H9 (cell line): ENCODE data around the gene RGS14. TPM values are rescaled to one million over a fixed set of nuclear protein-coding genes. Genes with fewer than 3 reads are reported as not detected.

Experiments used
- DNase-seq: peaks from one replicate; pipeline ENCODE4 v3.0.0-alpha.2; 2017
- H2AFZ ChIP-seq: one replicate; pipeline ENCODE4 v1.6.1; 2013; ENCODE audit warnings: mild to moderate bottlenecking, low read length, control low read depth, moderate library complexity
- H2AK5ac ChIP-seq: 2 replicates; pipeline ENCODE4 v1.6.1; 2013; ENCODE audit warnings: low read length, control low read depth, mixed read lengths; ENCODE audit not compliant: insufficient read length
- H2BK120ac ChIP-seq: one replicate; pipeline ENCODE4 v1.6.1; 2013; ENCODE audit warnings: low read depth, mild to moderate bottlenecking, low read length, control low read depth, inconsistent platforms; ENCODE audit not compliant: poor library complexity, severe bottlenecking
- H2BK12ac ChIP-seq: 2 replicates; pipeline ENCODE4 v1.6.1; 2013; ENCODE audit warnings: low read length, control low read depth, mixed read lengths, low read depth; ENCODE audit not compliant: insufficient read length
- H2BK15ac ChIP-seq: 2 replicates; pipeline ENCODE4 v1.6.1; 2013; ENCODE audit warnings: low read depth, low read length, control low read depth
- H2BK20ac ChIP-seq: one replicate; pipeline ENCODE4 v1.6.1; 2013; ENCODE audit warnings: low read depth, mild to moderate bottlenecking, low read length, control low read depth, inconsistent platforms; ENCODE audit not compliant: poor library complexity, severe bottlenecking
- H2BK5ac ChIP-seq: 2 replicates; pipeline ENCODE4 v1.6.1; 2013; ENCODE audit warnings: low read length, control low read depth, mixed read lengths; ENCODE audit not compliant: insufficient read length
- H3K14ac ChIP-seq: 2 replicates; pipeline ENCODE4 v1.6.1; 2013; ENCODE audit warnings: low read length, control low read depth; ENCODE audit not compliant: insufficient read depth
- H3K18ac ChIP-seq: 2 replicates; pipeline ENCODE4 v1.6.1; 2013; ENCODE audit warnings: low read depth, mild to moderate bottlenecking, mixed read lengths, low read length, control low read depth; ENCODE audit not compliant: insufficient read length
- H3K23ac ChIP-seq: 2 replicates; pipeline ENCODE4 v1.6.1; 2013; ENCODE audit warnings: low read length, control low read depth, mixed read lengths, low read depth; ENCODE audit not compliant: insufficient read length
- H3K23me2 ChIP-seq: 2 replicates; pipeline ENCODE4 v1.6.1; 2013; ENCODE audit warnings: low read depth, mild to moderate bottlenecking, mixed read lengths, low read length, control low read depth; ENCODE audit not compliant: insufficient read length, poor library complexity, severe bottlenecking
- H3K27ac ChIP-seq: 2 replicates; pipeline ENCODE4 v1.5.1; 2013; ENCODE audit warnings: low read length, control low read depth, mixed read lengths, low read depth; ENCODE audit not compliant: insufficient read length
- H3K27me3 ChIP-seq: 2 replicates; pipeline ENCODE4 v1.6.1; 2013; ENCODE audit warnings: low read length, control low read depth, inconsistent platforms; ENCODE audit not compliant: insufficient read depth
- H3K4ac ChIP-seq: 2 replicates; pipeline ENCODE4 v1.6.1; 2013; ENCODE audit warnings: low read depth, mild to moderate bottlenecking, control low read depth, inconsistent platforms, low read length, moderate library complexity
- H3K4me1 ChIP-seq: 2 replicates; pipeline ENCODE4 v1.6.1; 2013; ENCODE audit warnings: low read length, control low read depth, inconsistent platforms; ENCODE audit not compliant: insufficient read depth
- H3K4me2 ChIP-seq: 2 replicates; pipeline ENCODE4 v1.6.1; 2013; ENCODE audit warnings: low read length, control low read depth, mixed read lengths; ENCODE audit not compliant: insufficient read length, insufficient read depth
- H3K56ac ChIP-seq: 2 replicates; pipeline ENCODE4 v1.6.1; 2013; ENCODE audit warnings: low read depth, mild to moderate bottlenecking, mixed read lengths, low read length, control low read depth; ENCODE audit not compliant: insufficient read length
- H3K79me1 ChIP-seq: 2 replicates; pipeline ENCODE4 v1.6.1; 2013; ENCODE audit warnings: low read depth, mild to moderate bottlenecking, moderate library complexity, low read length, control low read depth, inconsistent platforms; ENCODE audit not compliant: insufficient read depth, poor library complexity, severe bottlenecking
- H3K79me2 ChIP-seq: 2 replicates; pipeline ENCODE4 v1.6.1; 2013; ENCODE audit warnings: low read length, control low read depth, inconsistent platforms; ENCODE audit not compliant: insufficient read depth
- H3K9ac ChIP-seq: 2 replicates; pipeline ENCODE4 v1.6.1; 2013; ENCODE audit warnings: low read length, control low read depth, mixed read lengths; ENCODE audit not compliant: insufficient read length; ENCODE audit errors: extremely low read depth
- H3K9me3 ChIP-seq: one replicate; pipeline ENCODE4 v1.6.1; 2013; ENCODE audit warnings: low read depth, low read length, inconsistent platforms; ENCODE audit not compliant: control insufficient read depth
- H3T11ph ChIP-seq: one replicate; pipeline ENCODE4 v1.6.1; 2013; ENCODE audit warnings: mild to moderate bottlenecking, low read length, control low read depth, inconsistent platforms
- H4K20me1 ChIP-seq: one replicate; pipeline ENCODE4 v1.6.1; 2013; ENCODE audit not compliant: control insufficient read depth, insufficient read length, insufficient read depth
- H4K5ac ChIP-seq: 2 replicates; pipeline ENCODE4 v1.6.1; 2013; ENCODE audit warnings: low read depth, mild to moderate bottlenecking, mixed read lengths, low read length, control low read depth; ENCODE audit not compliant: insufficient read length
- H4K8ac ChIP-seq: replicated peaks from 2 replicates; pipeline ENCODE4 v1.6.1; 2013; ENCODE audit warnings: low read length, control low read depth, mixed read lengths, low read depth; ENCODE audit not compliant: insufficient read length
- H4K91ac ChIP-seq: 2 replicates; pipeline ENCODE4 v1.6.1; 2013; ENCODE audit warnings: low read depth, mild to moderate bottlenecking, moderate library complexity, mixed read lengths, low read length, control low read depth; ENCODE audit not compliant: insufficient read length
- H3K27ac Mint-ChIP-seq, 3 experiments: 2 replicates in 2 of 3; 3 replicates in 1 of 3; pipeline ENCODE4 v1.8.0; 2020 to 2021; ENCODE audit warnings: mixed read lengths in 3 of 3, mild to moderate bottlenecking in 1 of 3, moderate library complexity in 1 of 3
- H3K27me3 Mint-ChIP-seq: 2 replicates; pipeline ENCODE4 v1.8.0; 2021; ENCODE audit warnings: low read depth, mild to moderate bottlenecking, moderate library complexity, mixed read lengths
- H3K36me3 Mint-ChIP-seq, 3 experiments: 2 replicates in 2 of 3; 3 replicates in 1 of 3; pipeline ENCODE4 v1.8.0; 2020 to 2021; ENCODE audit warnings: low read depth in 3 of 3, mixed read lengths in 3 of 3; ENCODE audit not compliant: insufficient read depth in 1 of 3
- H3K4me1 Mint-ChIP-seq, 2 experiments: 2 replicates each; pipeline ENCODE4 v1.8.0; 2020; ENCODE audit warnings: mixed read lengths in 2 of 2
- H3K4me3 Mint-ChIP-seq, 2 experiments: 2 replicates in 1 of 2; 3 replicates in 1 of 2; pipeline ENCODE4 v1.8.0; 2020 to 2021; ENCODE audit warnings: mild to moderate bottlenecking in 2 of 2, mixed read lengths in 2 of 2, moderate library complexity in 1 of 2
- H3K9me3 Mint-ChIP-seq, 2 experiments: 2 replicates in 1 of 2; 3 replicates in 1 of 2; pipeline ENCODE4 v1.8.0; 2020; ENCODE audit warnings: mild to moderate bottlenecking in 2 of 2, mixed read lengths in 2 of 2, moderate library complexity in 1 of 2
- WGBS: extraction: QIAGEN DNeasy Blood & Tissue Kit; methylation state at CpG from one replicate; pipeline ENCODE4 v1.1.7; 2013; ENCODE audit warnings: missing lambda C conversion rate, low lambda C conversion rate, mixed read lengths; ENCODE audit not compliant: insufficient read length; ENCODE audit errors: extremely low coverage; 5-methylcytosine and 5-hydroxymethylcytosine counted together
- total RNA-seq: library from RNA; stranded (reverse); gene quantifications from 2 replicates; pipeline ENCODE4 v1.2.1, GENCODE V29; 2021
- TF ChIP-seq, protein P1 (sequence below): fragments of 200-600 bp; sonication (generic); conservative IDR thresholded peaks from 3 replicates; pipeline ENCODE4 v1.8.0; 2021; ENCODE audit warnings: antibody characterized with exemption, mild to moderate bottlenecking

RGS14 gene
- total RNA-seq, 1 experiment from 2014 or later: 12.3 TPM

DNA sequence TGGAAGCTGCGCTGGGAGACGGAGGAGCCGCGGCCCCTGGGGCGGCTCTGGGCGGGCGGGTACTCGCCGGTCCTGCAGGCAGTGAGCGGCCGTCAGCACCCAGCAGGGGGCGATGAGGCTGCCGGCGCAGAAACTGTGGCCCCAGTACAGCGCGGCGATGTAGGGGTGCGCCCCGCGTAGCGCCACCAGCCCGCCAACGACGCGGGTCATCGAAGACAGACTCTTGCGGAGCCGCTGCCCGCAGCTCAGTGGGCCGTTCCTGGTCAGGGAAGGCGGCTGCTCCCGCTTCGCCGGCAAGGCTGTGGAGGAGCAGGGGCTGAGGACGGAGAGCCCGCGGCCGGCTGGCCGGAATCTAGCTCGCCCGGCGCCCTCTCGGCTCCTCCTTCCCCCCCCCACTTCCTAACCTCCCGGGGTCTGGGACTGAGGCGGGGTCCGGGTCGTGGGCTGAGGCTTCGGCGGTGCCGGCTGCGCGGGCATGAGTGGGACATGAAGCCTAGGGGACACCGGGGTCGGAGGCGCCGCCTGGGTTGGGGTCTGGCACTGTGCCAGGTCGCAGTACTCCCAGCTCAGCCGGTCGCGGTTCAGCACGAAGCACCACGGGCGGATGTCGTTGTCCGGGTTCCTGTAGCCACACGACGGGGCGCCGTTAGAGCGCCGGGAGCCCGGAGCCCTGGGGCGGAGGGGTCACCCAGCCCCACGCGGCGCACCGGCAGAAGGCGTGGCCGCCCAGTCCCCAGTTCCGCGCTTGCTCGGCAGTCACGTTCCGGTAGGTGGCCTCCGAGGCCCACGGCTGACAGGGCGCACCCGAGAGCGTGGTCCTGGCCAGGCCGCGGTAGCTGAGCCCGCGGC is 46.3 kb downstream of the RGS14 start:
- H2BK20ac ChIP-seq: no peak overlapping the region
- H3K27ac ChIP-seq: no peak overlapping the region
- H3K36me3 Mint-ChIP-seq: no peaks in the 10 kb centered on the region
- H3K23ac ChIP-seq: no peak overlapping the region
- H3K4me1 ChIP-seq: no peaks in the 10 kb centered on the region
- no peak overlapping the region for H2AK5ac ChIP-seq
- H2BK12ac ChIP-seq: no peak overlapping the region
- no peaks in the 10 kb centered on the region for H3K79me1 ChIP-seq
- no peak overlapping the region for H4K91ac ChIP-seq
- no peak overlapping the region for H3K4ac ChIP-seq
- peak; percentile 74 for DNase-seq
- no peak overlapping the region for H2AFZ ChIP-seq
- no peak overlapping the region for H2BK120ac ChIP-seq
- no peak overlapping the region for H3K56ac ChIP-seq
- no peak overlapping the region for H3K27ac Mint-ChIP-seq
- H3K9me3 ChIP-seq: no peaks in the 10 kb centered on the region
- no peak overlapping the region for H4K5ac ChIP-seq
- H4K20me1 ChIP-seq: no peaks in the 10 kb centered on the region
- peak overlapping the region; percentile 4; the same call in 1 of the 2 replicates for H3K14ac ChIP-seq
- no peak overlapping the region for H3T11ph ChIP-seq
- H4K8ac ChIP-seq: no peak overlapping the region
- H2BK5ac ChIP-seq: no peak overlapping the region
- H3K27me3 ChIP-seq: peaks cover 12% of the 10 kb centered on the region; the same call in 1 of the 2 replicates
- H3K4me2 ChIP-seq: peak overlapping the region; percentile 60
- no peak overlapping the region for H3K9ac ChIP-seq
- H3K27me3 Mint-ChIP-seq: peaks cover 81% of the 10 kb centered on the region
- peaks cover 0 to 2% of the 10 kb centered on the region in 2 experiments; a peak in 2 of 5 replicates for H3K9me3 Mint-ChIP-seq
- TF ChIP-seq, protein P1, sequence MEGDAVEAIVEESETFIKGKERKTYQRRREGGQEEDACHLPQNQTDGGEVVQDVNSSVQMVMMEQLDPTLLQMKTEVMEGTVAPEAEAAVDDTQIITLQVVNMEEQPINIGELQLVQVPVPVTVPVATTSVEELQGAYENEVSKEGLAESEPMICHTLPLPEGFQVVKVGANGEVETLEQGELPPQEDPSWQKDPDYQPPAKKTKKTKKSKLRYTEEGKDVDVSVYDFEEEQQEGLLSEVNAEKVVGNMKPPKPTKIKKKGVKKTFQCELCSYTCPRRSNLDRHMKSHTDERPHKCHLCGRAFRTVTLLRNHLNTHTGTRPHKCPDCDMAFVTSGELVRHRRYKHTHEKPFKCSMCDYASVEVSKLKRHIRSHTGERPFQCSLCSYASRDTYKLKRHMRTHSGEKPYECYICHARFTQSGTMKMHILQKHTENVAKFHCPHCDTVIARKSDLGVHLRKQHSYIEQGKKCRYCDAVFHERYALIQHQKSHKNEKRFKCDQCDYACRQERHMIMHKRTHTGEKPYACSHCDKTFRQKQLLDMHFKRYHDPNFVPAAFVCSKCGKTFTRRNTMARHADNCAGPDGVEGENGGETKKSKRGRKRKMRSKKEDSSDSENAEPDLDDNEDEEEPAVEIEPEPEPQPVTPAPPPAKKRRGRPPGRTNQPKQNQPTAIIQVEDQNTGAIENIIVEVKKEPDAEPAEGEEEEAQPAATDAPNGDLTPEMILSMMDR: peak; percentile 49; the same call in 2 of the 3 replicates
- no peaks in the 10 kb centered on the region for H3K79me2 ChIP-seq
- WGBS: no CpG with 5 or more reads among the region's 93 CpGs
- H3K4me3 Mint-ChIP-seq: peak overlapping the region; percentile 63 to 89
- peaks cover 10 to 11% of the 10 kb centered on the region in 2 experiments for H3K4me1 Mint-ChIP-seq
- peaks cover 23% of the 10 kb centered on the region for H3K23me2 ChIP-seq
- no peak overlapping the region for H3K18ac ChIP-seq
- no peak overlapping the region for H2BK15ac ChIP-seq
